NCI-H69 (cell line): ENCODE results near the gene OR56B1.
"Not testable (repeated sequence)": the region's sequence is repeated elsewhere in the genome, so short reads cannot be mapped to it uniquely, and the experiment has no call there.

Experiments used
- DNase-seq: peaks from one replicate; lab custom pipeline; 2025; lab: John Stamatoyannopoulos, UW

Gene OR56B1, protein sequence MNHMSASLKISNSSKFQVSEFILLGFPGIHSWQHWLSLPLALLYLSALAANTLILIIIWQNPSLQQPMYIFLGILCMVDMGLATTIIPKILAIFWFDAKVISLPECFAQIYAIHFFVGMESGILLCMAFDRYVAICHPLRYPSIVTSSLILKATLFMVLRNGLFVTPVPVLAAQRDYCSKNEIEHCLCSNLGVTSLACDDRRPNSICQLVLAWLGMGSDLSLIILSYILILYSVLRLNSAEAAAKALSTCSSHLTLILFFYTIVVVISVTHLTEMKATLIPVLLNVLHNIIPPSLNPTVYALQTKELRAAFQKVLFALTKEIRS

DNA sequence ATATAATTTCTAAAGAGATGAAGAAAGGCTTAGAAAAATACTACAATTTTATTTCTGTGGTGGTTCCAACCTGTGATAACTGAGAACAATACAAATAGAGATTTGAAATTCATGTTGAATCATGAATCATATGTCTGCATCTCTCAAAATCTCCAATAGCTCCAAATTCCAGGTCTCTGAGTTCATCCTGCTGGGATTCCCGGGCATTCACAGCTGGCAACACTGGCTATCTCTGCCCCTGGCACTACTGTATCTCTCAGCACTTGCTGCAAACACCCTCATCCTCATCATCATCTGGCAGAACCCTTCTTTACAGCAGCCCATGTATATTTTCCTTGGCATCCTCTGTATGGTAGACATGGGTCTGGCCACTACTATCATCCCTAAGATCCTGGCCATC lies at the start of gene OR56B1:
OR56B1 (plus strand) TSS at position 53 of the 400 bp plus-strand sequence; CDS start at position 122, 69 bp downstream.
- DNase-seq: no peak

DNA sequence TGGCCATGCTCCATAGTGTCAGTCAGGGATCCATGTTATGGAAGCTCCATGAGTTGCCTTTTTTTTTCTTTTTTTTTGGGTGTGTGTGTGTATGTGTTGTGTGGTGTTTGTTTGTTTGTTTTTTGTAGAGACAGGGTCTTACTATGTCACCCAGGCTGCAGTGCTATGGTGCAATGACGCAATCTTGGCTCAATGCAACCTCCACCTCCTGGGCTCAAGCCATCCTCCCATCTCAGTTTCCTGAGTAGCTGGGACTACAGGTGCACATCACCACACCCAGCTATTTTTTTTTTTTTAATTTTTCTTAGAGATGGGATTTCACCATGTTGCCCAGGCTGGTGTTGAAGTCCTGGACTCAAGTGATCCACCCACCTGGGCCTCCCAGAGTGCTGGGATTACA lies 47.8 kb upstream of the OR56B1 start:
- no peak for DNase-seq

DNA sequence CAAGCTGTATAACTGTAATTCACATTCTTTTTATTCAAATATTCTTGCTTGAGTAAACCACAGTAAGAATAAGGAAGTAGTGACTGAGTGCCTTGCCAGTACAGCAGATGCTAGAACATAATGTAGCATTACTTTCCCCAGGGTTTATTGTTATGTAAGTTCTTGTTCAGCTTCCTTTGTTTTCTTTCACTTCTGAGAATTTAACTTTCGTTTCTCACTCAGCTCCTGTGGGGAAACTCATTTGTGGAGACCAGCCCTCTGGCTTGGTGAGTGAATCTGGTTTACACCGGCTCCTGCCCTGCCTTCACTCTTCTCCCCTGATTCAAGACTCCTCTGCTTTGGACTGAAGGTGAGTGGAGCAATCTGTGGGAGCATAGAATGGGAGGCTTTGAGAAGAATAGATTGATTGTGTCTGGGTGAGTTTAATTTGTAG lies 46.7 kb upstream of the OR56B1 start, which contains the start of gene TRIM22:
TRIM22 (plus strand) TSS at position 240 of the 433 bp plus-strand sequence. CDS start 6,443 bp downstream, outside the sequence.
- no peak for DNase-seq

DNA sequence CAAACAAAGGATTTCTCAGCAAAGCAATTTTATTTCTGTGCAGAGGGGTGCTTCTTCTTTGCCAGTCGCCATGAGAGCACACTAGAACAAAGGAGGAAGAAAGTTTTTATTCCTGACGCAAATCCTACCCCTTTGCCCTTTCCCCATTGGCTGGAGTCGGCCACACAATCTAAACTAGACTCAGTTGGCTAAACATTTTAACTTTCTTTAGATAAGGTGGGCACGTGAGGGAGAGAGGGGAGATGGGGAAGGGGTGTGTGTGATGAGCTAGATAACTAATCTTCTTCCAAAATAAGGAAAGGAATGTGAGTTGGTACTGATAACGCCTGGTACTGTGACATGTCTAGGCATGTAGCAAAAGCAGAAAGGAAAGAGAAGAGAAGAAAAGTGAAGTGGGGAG lies 46.0 kb upstream of the OR56B1 start:
- no peak for DNase-seq

GRCh38 chr11:5690736-5691135 lies 45.5 kb upstream of the OR56B1 start:
- DNase-seq: no peak

DNA sequence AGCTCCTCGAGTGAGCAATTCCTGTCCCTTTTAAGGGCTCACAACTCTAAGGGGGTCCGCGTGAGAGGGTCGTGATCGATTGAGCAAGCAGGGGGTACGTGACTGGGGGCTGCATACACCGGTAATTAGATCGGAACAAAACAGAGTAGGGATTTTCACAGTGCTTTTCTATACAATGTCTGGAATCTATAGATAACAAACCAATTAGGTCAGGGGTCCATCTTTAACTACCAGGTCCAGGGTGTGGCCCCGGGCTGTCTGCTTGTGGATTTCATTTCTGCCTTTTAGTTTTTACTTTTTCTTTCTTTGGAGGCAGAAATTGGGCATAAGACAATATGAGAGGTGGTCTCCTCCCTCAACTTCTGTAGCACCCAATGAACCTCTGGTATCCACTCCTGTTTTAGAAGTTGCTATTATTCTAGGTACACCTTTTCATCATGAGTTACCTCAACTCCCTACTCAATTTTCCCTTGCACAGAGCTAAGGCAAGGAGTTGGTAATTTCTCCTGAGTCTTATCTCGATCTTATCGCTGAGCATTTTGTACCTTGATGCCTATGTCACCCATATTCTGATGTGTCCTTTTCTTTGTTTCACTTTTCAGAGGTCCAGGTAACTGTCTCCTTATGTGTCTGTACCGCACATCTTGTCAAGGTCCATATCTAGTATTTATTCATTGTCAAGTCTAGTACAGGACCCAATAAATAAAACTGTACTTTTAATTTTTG lies 44.8 kb upstream of the OR56B1 start:
- DNase-seq: not testable (repeated sequence)

- no peak for DNase-seq
These were observed 44.3 kb upstream of the OR56B1 start for GRCh38 chr11:5691964-5692361.

DNA sequence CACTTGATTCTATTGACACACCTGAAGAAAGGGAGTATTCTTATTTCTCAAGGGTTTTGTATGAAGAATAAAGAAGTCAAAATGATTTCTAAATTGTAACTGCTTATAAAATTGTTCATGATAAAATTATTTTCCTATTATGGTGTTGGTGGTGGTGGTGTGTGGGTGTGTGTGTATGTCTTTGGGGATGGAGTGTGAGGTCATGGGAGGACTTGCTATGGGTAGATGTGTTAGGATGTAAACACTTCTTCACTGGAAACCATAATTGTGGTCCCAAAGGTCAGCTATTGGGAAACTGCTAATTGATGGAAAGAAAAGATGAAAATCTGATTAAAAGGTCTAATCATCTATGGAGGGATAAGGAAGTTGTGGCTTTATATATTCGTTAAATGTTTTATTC lies 41.6 kb upstream of the OR56B1 start:
- DNase-seq: no peak

- no peak for DNase-seq
These were observed 40.7 kb upstream of the OR56B1 start for GRCh38 chr11:5695580-5695979.

DNA sequence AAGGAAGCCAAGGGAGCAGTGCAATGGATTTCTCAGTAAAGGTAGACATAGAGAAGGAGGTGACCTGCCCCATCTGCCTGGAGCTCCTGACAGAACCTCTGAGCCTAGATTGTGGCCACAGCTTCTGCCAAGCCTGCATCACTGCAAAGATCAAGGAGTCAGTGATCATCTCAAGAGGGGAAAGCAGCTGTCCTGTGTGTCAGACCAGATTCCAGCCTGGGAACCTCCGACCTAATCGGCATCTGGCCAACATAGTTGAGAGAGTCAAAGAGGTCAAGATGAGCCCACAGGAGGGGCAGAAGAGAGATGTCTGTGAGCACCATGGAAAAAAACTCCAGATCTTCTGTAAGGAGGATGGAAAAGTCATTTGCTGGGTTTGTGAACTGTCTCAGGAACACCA lies 40.0 kb upstream of the OR56B1 start:
- no peak for DNase-seq

DNA sequence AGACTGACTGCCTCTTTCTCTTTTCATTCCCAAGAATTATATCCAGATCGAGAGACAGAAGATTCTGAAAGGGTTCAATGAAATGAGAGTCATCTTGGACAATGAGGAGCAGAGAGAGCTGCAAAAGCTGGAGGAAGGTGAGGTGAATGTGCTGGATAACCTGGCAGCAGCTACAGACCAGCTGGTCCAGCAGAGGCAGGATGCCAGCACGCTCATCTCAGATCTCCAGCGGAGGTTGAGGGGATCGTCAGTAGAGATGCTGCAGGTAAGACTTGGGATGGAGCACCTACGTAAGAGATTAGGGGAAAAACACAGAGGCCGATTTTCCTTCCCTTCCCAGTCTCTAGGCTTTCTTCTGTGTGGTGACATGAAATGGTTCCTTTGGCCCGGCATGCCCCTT lies 38.0 kb upstream of the OR56B1 start:
- no peak for DNase-seq

- DNase-seq: no peak
These were observed 35.7 kb upstream of the OR56B1 start for GRCh38 chr11:5700421-5701054.

GRCh38 chr11:5701055-5701577 lies 35.1 kb upstream of the OR56B1 start:
- no peak for DNase-seq

DNA sequence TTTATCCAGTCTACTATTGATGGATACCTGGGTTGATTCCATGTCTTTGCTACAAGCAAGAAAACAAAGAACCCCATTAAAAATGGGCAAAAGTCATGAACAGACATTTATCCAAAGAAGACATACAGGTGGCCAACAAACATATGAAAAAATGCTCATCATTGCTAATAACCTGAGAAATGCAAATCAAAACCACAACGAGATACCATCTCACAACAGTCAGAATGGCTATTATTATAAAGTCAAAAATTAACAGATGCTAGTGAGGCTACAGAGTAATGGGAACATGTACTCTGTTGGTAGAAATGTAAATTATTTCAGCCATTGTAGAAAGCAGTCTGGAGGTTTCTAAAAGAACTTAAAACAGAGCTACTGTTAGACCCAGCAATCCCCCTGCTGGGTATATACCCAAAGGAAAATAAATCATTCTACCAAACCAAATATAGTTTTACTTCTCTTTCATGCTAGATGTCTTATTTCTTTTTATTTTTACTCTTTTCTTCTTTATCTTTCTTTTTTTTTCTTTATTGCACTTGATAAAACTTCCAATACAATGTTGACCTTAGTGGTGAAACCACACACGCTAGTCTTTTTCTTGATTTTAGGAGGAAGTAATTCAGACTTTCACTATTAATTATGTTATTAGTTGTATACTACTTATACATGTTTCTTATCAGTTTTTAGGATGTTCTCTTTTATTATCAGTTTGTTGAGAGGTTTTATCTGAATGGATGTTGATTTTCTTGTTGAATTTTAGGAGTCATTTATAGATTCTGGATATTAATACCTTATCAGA lies 32.3 kb upstream of the OR56B1 start:
- no peak for DNase-seq

DNA sequence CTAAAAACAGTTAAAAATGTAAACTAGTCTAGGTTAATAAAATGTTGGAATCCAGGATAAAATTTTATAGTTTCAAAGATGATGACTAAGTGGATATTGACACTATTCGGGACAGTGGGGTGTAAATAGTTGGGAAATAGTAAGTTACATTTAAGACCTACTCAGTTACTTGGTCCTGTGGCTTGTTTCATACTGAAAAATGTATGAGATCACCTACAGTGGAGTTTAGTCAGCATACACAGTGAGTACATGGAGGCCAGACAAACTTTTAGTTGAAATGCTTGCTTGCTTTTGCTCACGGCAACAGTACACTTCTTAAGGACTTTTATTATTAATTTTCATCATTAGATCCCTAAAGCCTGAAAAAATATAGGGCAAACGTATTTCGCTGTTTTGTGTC lies 30.6 kb upstream of the OR56B1 start:
- DNase-seq: no peak

- DNase-seq: no peak
These were observed 23.7 kb upstream of the OR56B1 start for GRCh38 chr11:5712507-5712906.

GRCh38 chr11:5713695-5714094 lies 22.6 kb upstream of the OR56B1 start:
- DNase-seq: no peak

GRCh38 chr11:5716518-5716917 lies 19.7 kb upstream of the OR56B1 start:
- DNase-seq: not testable (repeated sequence)

DNA sequence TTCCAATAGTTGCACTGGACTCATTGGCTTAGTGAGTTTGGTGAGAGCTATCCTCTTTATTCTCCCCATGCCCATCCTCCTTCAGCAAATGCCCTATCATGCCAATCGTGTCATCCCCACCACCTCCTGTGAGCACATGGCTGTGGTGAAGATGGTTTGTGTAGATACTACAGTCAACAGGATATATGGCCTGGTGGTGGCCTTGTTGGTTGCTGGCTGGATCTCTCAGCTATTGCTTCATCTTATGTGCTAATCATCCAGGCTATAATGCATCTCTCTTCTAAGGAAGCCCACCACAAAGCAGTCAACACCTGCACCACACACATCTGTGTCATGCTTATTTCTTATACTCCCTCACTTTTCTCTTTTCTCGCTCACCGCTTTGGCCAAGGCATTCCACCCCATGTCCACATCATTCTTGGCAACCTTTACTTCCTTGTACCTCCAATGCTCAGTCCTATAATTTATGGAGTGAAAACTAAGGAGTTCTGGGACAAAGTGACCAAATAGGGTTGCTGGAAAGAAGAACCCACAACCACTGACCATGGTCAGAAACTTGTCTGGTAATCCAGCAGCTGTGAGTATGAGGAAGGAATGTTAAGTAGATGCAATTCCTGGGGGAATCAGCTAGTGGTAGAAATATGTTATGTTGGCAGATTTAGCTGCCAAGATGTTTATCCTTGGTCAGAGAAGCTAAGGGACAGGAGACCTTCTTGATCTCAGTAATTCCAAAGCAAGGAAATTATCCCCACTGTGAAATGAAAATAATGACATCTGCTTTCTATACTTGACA lies 16.3 kb upstream of the OR56B1 start:
- no peak for DNase-seq

DNA sequence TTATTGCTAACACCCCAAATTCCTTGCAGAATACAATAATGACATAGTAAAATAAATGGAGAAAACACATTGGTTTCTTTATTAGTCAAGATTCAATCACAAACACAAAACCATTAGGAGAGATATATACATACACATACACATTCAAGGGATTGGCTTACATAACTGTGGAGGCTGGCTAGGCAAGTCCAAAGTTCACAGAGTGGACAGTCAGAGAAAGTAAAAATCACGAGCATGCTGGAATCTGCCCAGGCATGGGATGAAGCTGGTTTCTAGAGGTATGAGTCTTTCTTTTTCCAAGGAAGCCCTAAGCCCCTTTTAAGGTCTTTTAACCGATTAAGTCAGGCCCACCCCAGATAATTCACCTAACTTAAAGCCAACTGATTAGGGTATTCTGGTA lies 13.6 kb upstream of the OR56B1 start:
- no peak for DNase-seq

DNA sequence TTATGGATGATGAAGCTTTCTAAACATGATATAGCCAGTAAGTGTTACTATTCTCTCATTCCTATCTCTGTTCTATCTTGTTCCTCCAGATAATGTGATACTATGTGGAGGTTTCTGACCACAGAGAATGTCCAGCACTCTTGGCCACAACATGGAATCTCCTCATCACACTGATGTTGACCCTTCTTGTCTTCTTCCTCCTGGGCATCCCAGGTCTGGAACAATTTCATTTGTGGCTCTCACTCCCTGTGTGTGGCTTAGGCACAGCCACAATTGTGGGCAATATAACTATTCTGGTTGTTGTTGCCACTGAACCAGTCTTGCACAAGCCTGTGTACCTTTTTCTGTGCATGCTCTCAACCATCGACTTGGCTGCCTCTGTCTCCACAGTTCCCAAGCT lies 9.9 kb upstream of the OR56B1 start:
- no peak for DNase-seq
